Activated naive CD4-positive, alpha-beta T cell (primary cell): ENCODE measurements around the gene LONRF2.

ENCODE experiments used
- DNase-seq, 4 experiments: peaks; one replicate each; lab custom pipeline; 2025; lab: John Stamatoyannopoulos, UW

LONRF2 gene

GRCh38 chr2:100275200-100275589, 47.1 kb downstream of the LONRF2 start:
- no peak for DNase-seq

- no peak for DNase-seq
These were observed 47.6 kb downstream of the LONRF2 start for GRCh38 chr2:100274566-100275199.

GRCh38 chr2:100274076-100274475, 48.2 kb downstream of the LONRF2 start:
- no peak for DNase-seq

- no peak for DNase-seq
These were observed 48.9 kb downstream of the LONRF2 start for GRCh38 chr2:100273387-100273786.

- no peak for DNase-seq
These were observed 49.4 kb downstream of the LONRF2 start for GRCh38 chr2:100272841-100273329.

GRCh38 chr2:100271210-100271609, 51.1 kb downstream of the LONRF2 start:
- DNase-seq: no peak

GRCh38 chr2:100270381-100271146, 51.7 kb downstream of the LONRF2 start:
- no peak for DNase-seq

GRCh38 chr2:100269889-100270288, 52.4 kb downstream of the LONRF2 start:
- no peak for DNase-seq

GRCh38 chr2:100268986-100269385, 53.3 kb downstream of the LONRF2 start:
- DNase-seq: no peak

GRCh38 chr2:100267751-100268150, 54.5 kb downstream of the LONRF2 start:
- DNase-seq: no peak

- DNase-seq: no peak
These were observed 56.2 kb downstream of the LONRF2 start for GRCh38 chr2:100266126-100266525.

- no peak for DNase-seq
These were observed 57.1 kb downstream of the LONRF2 start for GRCh38 chr2:100265226-100265625.

- DNase-seq: no peak
These were observed 57.6 kb downstream of the LONRF2 start for GRCh38 chr2:100264651-100265050.

- no peak for DNase-seq
These were observed 58.2 kb downstream of the LONRF2 start for GRCh38 chr2:100264121-100264520.

- DNase-seq: peak; percentile 6 to 46 (median 32)
These were observed 59.6 kb downstream of the LONRF2 start for GRCh38 chr2:100262555-100263320.

GRCh38 chr2:100262046-100262445, 60.3 kb downstream of the LONRF2 start:
- no peak for DNase-seq

GRCh38 chr2:100260712-100261620, 61.3 kb downstream of the LONRF2 start:
- DNase-seq: no peak

GRCh38 chr2:100259106-100259505, 63.2 kb downstream of the LONRF2 start:
- DNase-seq: no peak

- no peak for DNase-seq
These were observed 64.4 kb downstream of the LONRF2 start for GRCh38 chr2:100257939-100258338.

- no peak for DNase-seq
These were observed 65.5 kb downstream of the LONRF2 start for GRCh38 chr2:100256849-100257248.

- DNase-seq: no peak
These were observed 65.9 kb downstream of the LONRF2 start for GRCh38 chr2:100256416-100256815.
